ENCODE measurements around the gene BCAS3.

The BCAS3 gene

DNA sequence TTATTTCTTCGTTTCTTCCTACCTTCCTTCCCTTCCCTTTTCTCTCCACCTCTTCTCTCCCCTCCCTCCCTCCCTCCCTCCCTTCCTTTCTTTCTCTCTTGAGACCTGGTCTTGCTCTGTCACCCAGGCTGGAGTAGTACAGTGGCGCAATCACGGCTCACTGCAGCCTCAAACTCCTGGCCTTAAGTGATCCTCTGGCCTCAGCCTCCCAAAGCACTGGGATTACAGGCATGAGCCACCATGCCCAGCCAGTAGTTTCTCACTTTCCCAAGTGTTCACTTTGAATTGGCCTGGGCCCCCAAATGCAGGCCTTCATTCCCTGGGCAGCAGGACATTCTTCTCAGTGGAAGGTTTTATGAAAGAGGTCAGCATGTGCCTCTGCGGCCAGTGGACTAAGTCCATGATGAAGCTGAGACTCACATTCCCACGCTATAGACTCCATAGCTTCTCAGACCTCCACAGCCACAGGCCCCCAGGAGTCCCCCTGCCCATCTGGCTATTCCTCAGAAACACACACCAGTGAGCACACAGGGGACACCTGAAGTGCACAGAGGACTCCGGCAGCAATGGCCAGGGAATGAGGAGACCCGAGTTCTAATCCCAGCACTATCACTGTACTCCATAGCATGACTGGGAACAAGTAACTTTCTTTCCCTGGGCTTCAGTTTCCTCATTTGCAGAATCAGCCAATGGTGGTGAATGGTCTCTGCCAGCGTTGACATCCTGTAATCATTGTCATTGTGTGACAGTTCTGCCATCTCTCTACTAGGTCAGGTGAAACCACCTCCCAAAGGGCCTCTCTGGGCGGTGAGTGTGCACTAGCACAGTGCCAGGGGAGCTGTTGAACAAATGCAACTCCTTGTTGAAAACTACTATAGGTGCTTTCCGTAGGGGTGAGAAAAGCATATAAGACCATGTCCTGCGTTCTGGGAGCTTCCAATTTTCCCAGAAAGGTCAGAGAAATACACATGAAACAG, 652.8 kb downstream of the BCAS3 start:
- no peak for DNase-seq

DNA sequence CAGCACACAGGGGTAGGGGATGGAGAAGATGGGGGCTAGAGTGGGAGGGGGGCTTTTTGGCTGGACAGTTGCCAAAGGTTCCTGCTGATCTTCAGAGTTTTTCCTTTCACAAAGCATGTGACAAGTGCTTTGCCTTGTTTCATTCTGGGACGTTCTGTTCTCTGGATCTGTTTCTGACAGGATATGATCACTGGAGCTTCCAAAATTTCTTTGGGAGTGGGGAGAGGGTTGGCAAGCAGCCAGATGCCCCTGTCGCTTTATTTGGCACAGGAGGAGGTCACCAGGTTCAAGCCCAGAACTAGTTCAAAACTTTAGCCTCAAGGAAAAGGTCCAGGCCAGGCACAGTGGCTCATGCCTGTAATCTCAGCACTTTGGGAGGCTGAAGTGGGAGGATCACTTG, 653.5 kb downstream of the BCAS3 start:
- DNase-seq: no peak

DNA sequence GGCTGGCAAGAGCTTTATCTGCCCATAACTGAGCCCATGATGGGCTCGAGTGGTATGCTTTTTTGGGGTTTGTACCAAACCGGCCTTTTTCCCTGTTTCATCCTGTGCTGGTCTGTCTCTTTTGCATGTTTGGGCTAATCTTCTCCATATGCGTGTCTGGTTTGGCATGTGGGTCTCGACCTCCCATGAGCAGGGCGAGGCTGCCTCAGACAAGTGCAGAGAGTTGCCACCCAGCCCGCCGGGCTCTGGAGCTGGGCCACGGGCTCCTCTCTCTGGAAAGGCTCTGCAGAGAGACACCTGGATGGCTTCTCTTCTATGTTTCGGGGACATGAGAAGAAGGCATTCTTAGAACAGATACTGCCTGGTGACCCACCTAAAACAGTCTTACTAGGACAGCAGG, 654.2 kb downstream of the BCAS3 start:
- DNase-seq: no peak

DNA sequence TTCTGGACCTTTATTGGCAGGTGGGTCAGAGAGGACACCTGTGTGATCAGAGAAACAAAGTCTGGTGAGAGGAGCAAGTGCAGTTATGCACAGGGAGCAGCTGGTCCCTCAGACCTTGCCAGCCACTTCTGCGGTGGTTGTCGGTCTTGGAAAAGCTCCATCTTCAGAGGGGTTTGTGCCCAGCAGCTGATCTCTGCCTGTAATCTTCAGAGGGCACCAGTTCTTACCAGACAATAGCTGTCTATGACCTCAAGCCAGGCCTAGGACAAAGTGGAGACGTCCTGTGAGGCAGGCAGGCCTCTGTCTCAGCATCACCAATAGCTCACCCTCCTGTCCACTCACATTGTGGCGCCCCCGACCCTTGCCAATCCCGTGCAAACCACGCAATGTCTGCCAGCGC, 655.5 kb downstream of the BCAS3 start:
- peak in 1 of 2 experiments; percentile 39 for DNase-seq

DNA sequence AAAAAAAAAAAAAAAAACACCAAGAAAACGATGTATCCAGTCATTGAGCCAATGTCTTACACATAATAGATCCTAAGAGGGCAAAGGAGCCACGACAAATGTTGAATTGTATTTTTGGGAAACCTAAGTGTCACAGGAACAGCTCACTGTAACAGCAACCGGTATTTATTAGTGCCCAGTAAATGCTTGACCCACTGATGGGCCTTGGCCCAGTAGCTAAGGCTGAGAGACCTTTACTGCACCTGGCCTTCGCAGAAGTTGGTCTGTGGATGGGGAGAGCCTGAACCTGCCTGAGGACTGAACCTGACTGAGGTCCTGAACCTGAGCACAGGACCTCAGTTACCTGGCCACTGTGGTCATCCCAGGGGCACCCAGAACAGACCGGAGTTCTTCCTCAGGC, 657.0 kb downstream of the BCAS3 start:
- DNase-seq: no peak

DNA sequence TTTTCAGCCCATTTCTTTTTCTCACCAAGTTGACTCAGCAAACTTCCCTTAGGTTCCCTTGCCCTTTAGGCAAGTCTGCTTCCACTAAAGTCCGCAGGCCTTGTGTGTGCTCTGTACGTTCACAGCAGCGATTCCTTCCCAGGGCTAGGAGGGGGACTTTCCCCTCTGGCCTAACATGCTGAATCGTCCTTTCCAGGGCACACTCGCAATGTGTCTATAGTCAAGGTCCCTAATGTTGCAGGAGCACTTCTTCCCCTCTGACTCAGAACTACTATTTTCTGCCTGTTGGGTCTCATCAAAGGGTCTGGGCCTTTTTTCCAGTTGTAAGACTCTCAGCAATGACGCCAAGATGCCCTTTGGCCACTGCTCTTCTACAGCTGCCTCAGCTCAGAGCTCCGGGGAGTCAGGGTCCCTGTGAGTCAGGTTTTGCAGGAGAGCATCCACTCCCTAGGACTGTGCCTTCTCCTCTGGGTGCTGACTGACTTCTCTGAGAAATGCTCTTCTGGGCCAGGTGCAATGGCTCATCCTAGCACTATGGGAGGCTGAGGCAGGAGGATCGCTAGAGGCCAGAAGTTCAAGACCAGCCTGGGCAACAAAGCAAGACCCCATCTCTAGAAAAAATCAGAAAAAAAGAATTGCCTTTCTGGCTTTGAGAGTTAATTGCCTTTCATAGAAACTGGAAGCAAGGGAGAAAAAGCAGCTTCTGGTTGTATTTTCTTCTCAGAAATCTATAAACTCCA, 657.6 kb downstream of the BCAS3 start:
- no peak for DNase-seq

DNA sequence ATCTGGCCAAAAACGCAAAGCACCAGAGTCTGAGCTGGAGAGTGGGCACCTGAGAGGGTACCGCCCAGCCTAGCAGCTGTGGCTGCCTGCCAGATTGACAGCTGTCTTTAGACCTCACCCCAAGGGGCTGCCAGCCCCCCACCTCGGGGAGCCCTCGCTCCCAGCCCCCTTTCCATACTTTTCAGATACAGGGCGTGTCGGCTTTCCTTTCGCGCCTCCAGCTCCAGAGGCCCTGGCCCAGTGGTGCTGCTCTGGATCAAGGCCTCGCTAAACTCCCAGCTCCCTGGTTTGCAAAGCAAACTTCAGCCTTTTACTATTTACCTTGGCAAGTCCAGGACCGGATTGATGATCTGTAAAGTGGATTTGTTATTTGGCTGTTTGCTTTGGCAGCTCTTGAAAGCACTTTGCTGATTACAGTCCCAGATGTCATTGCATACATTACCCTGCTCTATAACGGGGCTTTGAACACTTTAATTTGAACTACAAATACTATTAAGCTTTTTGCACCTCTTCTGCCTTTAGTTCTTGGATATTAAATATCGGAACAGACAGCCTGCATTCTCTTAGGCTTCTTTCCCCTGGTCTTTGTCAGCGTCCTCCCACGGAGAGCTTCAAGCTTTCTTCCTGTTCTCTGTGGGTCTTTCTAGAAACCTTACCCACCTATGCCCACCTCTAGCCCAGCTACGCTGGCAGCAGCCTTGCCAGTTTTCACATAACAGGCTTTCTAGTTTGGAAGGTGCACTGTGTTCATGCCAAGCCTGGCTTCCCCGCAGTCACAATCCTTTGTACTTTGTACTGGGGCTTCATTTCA, 658.4 kb downstream of the BCAS3 start:
- DNase-seq: peak; percentile 84 to 92

DNA sequence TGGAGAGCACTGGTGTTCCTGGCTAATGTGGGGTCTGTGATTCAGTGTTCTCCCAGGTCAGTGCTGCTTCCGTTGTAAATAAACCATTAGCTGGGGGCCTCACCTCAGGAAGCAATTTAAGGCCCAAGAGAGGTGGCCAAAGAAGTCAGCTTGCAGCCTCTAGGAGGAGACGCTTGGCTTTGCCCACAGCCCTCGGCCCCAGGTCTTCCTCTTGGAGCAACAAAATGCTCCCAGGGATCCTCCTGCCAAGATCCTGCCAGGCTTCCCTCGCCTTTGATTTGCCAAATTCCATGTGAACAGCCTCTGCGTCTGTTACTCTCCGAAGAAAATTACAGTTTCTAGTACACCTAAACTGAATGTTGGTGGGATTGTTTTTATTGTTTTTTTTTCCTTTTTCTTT, 659.6 kb downstream of the BCAS3 start:
- peak; percentile 24 to 81 for DNase-seq

DNA sequence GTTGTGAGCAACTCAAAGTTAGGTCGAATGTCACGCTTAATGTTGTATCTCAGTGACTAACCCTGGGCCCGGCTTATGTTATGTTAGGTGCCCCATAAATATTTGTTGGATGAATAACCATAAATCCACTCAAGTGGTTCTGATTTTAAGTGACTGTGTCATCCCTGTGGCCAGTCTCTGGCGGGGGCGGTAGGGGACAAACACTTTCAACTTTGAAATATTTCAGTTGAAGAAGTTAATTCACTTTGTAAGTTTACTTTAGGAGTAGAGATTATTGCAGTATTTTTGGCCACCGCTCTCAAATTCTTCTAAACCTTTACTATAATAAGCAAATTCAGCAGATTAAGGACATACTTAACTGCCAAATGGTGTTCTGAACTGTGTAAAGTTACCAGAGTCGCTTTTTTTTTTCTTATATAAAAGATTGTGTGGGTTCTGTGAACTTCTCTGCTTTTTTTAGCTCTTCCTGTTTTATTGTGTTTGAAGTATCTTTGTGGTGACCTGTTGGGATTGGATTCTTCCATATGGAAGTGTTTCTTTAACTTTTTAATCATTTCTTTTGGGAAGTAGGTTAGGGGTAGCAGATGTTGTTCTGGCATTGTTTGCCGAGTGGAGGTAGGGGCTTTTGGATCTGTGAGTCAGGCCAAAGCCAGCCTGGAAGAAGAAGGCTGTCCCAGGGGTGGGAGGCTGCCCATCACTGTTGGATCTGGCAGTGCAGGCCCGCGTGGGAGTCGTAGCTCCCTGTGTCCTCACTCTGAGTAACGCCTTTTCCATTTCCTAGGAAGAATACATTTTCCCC, 660.5 kb downstream of the BCAS3 start:
- no peak for DNase-seq

DNA sequence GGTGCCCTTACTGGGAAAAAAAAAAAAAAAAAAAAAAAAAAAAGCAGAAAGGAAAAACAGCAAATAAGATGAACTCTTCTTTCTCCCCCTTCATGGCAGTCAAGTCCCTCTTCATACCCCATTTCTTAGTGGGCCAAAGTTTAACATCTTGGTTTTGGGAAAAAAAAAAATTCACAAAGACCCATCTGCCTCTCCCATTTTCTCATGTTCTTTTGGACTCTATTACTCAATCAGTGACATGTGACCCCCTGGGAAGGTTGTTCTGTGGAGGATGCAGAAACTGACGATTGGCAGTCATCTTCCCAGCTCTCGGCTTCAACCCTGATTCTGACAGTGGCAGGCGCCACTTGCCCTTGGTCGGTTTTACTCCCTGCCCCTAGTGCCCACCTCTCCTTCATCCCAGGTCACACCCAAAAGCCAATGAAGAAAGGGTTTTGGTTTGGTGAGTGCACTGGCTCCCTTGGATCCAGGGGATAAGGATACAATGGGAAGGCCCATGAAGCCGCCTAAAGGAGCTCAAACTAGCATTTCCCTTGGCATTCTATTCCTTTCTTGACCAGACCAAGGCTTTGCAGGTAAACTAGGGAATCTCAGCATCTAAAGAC, 661.3 kb downstream of the BCAS3 start:
- no peak for DNase-seq

DNA sequence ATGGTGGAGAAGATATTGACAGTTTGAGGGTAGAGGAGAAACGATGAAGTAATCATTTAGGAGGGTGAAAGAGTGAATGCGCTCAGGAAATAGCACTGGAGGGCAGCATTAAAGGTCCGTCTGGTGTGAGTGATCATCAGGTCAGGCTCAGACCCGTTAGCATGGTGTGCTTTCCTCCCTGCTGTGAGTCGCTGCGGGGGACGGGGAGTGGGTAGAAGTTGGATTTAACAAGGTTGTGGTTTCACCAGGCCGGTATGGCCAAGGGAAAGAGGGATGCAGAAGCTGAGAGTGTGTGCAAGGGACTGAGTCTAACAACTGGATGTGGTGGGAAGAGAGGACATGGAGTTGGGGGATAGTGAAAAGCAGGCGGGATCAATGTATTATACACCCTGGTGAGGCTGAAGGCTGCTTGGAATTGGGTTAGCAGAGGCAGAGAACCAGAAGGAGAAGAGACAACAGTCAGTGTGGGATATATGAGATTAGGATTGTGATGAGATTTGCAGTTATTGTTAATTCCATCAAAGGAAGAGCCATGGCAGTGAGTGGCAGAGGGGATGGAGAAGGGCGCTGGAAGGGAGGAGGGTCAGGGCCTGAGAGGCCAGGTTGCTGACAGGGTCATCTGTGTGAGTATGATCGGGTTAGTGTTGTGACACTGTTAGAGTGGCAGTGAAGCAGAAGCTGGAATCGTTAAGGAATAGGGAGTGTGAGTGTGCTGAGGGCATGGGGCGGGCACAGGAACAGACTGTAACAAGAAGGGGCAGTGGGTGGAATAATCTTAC, 663.0 kb downstream of the BCAS3 start:
- no peak for DNase-seq

DNA sequence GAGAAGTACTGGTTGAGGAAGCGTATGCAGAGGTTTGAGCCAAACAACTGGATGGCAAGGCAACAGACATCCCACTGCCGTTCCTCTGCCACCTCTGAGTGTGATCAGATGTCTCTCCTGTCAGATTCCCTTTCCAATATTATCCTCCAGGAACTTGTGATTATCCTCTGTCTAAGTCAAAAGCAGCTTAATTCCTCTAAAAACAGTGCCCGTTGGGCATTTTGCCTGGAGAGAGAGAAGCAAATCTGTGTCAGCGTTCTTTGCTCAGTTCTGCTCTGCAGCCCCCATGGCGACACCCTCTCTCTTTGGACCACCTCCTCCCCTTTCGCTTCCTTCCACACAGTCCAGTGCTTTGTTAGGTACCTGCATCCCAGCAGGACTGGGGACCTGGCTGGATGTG, 665.9 kb downstream of the BCAS3 start:
- DNase-seq: no peak

DNA sequence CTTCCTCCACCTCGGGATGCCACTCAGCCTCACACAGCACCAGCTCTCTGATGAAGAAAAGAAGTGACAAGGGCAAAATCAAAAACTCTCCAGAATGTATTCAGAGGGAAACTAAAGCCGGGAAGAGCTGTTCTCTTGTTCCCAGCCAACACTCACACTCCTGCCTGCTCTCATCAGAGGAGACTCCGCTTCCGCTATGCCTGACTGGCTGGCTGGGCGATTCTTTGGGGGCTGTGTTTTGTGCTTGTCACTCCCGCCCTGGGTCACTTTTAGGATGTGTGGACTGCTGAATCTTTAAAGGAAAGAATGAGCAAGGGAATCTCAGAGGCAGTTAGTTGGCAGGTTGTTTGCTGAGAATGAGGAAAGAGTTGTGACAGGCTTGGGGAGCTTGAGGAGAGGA, 667.4 kb downstream of the BCAS3 start:
- DNase-seq: no peak

DNA sequence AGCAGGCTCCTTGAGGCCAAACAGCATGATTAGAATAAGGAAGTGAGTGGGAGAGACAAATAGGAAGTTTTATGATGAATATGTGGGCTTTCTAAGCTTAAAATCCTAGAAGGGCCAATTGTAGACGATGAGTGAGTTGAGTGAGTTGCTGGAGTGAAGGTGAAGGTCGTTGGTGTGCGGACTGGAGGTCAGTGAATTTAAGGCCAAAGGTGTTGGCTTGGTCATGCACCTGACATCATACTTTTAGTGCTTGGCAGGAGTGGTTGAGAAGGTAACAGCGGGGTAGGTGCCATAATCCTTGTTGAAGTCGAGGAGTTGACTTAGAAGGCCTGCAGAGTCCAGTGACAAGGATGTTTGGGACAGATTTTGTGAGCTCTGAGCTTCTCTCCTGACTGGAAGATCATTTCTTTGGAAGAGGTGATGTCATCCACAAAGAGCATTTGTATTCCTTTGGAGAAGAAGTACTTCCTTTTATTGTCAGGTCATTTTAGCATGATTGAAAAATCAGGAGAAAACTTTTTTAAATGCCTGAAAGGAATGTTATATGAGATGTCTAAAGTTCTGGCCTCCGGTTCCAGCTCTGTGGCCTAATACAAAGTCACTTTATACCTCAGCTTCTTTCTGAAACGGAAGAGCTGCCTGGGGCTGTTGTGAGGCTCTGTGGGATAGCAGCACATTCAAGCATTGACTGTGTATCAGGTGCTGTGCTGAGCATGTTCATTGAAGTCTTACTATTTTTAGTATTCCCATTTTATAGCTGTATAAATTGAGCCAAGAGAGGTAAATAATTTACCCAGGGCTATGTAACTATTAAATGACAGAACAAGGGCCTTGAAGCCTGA, 668.4 kb downstream of the BCAS3 start:
- DNase-seq: no peak

DNA sequence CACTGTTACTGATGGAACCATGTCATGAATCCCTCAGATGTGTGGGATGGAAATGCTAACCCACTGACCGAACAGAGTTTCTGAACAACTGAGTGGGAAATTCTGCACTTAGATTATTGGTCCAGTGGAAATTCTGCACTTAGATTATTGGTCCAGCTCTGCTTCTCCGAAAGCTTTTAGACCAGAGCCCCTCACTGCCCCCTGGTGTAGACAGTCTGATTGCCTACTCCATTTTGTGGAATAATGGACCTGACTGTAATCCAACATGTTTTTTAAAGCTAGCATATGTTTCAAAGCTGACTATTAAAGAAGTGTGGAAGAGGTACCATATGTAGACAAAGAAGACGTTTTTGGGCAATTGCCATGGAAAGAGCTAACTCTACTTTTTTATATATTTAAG, 671.7 kb downstream of the BCAS3 start:
- no peak for DNase-seq

DNA sequence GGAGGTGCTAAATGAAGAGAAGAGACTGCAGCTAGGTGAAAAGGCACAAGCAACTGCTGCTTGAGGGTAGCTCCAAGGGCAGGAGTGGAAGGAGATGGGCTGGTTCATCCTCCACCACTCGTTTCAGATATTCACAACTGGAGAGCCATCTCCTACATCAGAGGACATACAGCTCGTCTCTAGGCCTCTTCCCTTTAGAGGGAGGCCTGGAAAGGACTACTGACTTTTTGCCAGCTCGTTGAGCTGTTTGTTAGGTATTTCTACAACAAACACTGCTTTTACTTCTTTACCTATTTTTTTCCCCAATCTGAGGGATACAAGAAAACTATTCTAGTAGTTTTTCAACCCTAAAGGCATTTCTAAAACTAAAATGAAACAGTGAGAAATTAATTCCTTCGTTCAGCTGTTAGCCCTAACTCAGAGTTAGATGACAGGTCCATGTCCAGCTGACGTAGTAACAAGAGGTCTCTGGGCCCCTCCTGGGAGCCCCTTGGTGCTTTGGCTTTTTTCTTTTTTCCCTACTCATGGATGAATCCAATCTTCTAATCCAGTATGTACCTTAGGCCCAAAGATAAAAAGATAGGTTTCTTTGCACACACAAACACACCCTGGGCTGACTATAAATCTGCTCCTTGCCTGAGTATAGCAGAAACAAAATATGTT, 674.2 kb downstream of the BCAS3 start:
- DNase-seq: no peak

DNA sequence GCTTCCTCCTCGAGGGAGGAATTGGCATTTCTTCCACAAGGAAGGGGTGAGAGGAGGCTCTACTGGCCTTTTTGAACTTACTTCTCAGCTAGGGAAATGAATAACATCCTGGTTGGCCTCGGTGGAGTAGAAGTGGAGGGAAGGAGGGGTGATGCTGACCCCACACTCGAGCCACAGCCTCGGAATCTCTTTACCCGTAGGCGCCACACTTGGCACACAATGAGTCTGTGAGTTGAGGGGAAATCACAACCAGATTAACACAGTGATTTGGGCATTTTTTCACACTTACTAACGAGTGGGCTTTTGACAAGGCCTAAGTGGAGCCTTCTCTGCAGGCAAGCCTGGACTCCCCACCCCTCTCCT, 674.7 kb downstream of the BCAS3 start:
- no peak for DNase-seq

DNA sequence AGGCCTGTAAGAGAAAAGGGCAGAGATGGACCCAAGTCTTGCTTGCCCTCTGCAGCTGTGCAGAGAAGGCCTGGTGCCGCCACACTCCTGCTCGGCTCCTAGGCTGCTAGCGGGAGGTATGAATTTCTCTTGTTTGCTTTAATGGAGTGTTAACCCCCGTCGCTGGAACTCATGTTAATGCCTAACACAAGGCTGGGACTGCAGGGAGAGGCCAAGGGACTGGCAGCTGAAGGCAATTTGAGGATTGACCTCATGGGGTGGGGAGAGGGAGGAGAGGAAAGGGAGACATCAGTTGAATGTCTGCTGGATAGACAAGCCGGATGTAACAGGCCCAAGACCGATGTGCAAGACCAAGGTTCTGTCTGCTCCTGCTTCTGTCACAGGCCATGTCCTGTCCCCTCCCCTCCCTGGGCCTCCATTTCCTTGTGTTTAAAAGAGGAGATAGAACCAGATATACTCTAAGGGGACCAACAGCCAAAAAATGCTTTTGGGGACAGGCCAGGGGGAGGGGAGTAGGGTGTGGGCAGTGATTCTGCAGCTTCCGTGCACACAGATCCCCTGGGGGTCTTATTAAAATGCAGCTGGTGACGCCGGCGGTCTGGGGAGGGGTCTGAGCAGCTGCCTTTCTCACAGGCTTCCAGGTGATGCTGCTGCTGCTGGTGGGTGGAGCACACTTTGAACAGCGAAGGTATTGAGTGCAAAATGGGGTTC, 675.3 kb downstream of the BCAS3 start:
- no peak for DNase-seq

DNA sequence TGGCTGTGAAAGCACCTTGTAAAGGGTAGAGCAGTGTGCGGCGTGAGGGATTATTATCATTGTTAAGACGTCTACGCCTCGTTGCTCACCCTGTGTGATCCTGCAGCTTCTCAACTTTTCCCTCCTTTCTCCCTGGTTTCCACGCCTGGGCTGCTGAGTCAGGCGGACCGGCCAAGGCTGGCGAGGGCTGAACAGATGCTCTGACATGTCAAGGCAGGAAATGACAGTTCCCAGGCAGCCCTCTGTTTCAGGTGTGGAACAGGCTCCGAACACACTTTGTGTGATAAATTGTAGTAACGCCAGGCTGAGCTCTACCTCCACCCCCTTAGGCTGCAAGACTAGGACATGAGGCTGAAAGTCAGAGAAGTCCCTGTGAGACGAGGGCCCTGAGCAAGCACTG, 676.0 kb downstream of the BCAS3 start:
- no peak for DNase-seq

Measured in NCI-H446 (cell line).